Activated CD4-positive, CD25-positive, alpha-beta regulatory T cell (primary cell): ENCODE data around the gene CCR7.
"Not testable (repeated sequence)": the region's sequence is repeated elsewhere in the genome, so short reads cannot be mapped to it uniquely, and the experiment has no call there.

Source experiments
- DNase-seq, 4 experiments: peaks; one replicate each; lab custom pipeline; 2025; lab: John Stamatoyannopoulos, UW

CCR7 gene

GRCh38 chr17:40551091-40551878 lies 14.0 kb downstream of the CCR7 start:
- DNase-seq = no peak

- no peak for DNase-seq
Measured at GRCh38 chr17:40550608-40551007, 14.7 kb downstream of the CCR7 start.

GRCh38 chr17:40548982-40549685 lies 16.1 kb downstream of the CCR7 start:
- DNase-seq = no peak

- no peak for DNase-seq
Measured at GRCh38 chr17:40548491-40548981, 16.7 kb downstream of the CCR7 start.

GRCh38 chr17:40547785-40548478 lies 17.3 kb downstream of the CCR7 start:
- DNase-seq = no peak

- DNase-seq = peak in 2 of 4 experiments; percentile 36 to 38
Measured at GRCh38 chr17:40547079-40547784, 18.0 kb downstream of the CCR7 start.

GRCh38 chr17:40546497-40546896 lies 18.8 kb downstream of the CCR7 start:
- not testable (repeated sequence) for DNase-seq

- no peak for DNase-seq
Measured at GRCh38 chr17:40545660-40546059, 19.6 kb downstream of the CCR7 start.

GRCh38 chr17:40542558-40543411 lies 22.5 kb downstream of the CCR7 start:
- DNase-seq = no peak

GRCh38 chr17:40541873-40542557 lies 23.3 kb downstream of the CCR7 start:
- DNase-seq = no peak

- DNase-seq = no peak
Measured at GRCh38 chr17:40541060-40541872, 24.0 kb downstream of the CCR7 start.

GRCh38 chr17:40540448-40540847 lies 24.8 kb downstream of the CCR7 start:
- no peak for DNase-seq

GRCh38 chr17:40539711-40540411 lies 25.4 kb downstream of the CCR7 start:
- no peak for DNase-seq

- DNase-seq = no peak
Measured at GRCh38 chr17:40538936-40539705, 26.2 kb downstream of the CCR7 start.

GRCh38 chr17:40538019-40538935 lies 27.0 kb downstream of the CCR7 start:
- DNase-seq = no peak

- no peak for DNase-seq
Measured at GRCh38 chr17:40536295-40537171, 28.7 kb downstream of the CCR7 start.
